B cell (primary cell): ENCODE measurements around the gene IL1RL2. TPM values are rescaled to one million over a fixed set of nuclear protein-coding genes. Genes with fewer than 3 reads are reported as not detected.

ENCODE experiments used
- ATAC-seq: fragments of 200-7000 bp; cut with Tn5 transposase; one replicate; pipeline ENCODE4 v1.10.0; 2021; ENCODE audit warnings: low read depth, mild to moderate bottlenecking, moderate number of reproducible peaks, moderate library complexity
- CTCF ChIA-PET: fragments of 350-600 bp; sonication (Branson Sonifier 250); formaldehyde crosslinking; loops from one replicate; lab custom pipeline; 2021; ENCODE audit warnings: antibody characterized with exemption, inconsistent platforms; lab: Charles Lee
- POLR2A ChIA-PET: fragments of 350-600 bp; sonication (Branson Sonifier 250); formaldehyde crosslinking; loops from one replicate; lab custom pipeline; 2021; ENCODE audit warnings: antibody characterized with exemption; lab: Charles Lee
- DNase-seq: peaks from one replicate; pipeline ENCODE4 v3.0.0; 2013
- H2AFZ ChIP-seq: 2 replicates; pipeline ENCODE4 v1.6.1; 2012; ENCODE audit warnings: mild to moderate bottlenecking, low read depth, low read length; ENCODE audit not compliant: insufficient read depth, poor library complexity, severe bottlenecking
- H3K27ac ChIP-seq, 2 donors: 1 replicate in 1 of 2; 2 replicates in 1 of 2; pipeline ENCODE4 v1.5.1; 2012 to 2013; ENCODE audit warnings: low read length in 2 of 2, mild to moderate bottlenecking in 2 of 2, moderate library complexity in 1 of 2
- H3K27me3 ChIP-seq, 4 experiments: fragments of 200-600 bp in 1 of 4; sonication (generic) in 1 of 4; replicated peaks in 1 of 4; 1 replicate in 2 of 4; 2 replicates in 2 of 4; pipeline versions ENCODE4 v1.6.1 to v1.7.0; 2013 to 2016; ENCODE audit warnings: low read length in 3 of 4, mild to moderate bottlenecking in 2 of 4, mixed read lengths in 1 of 4, moderate library complexity in 1 of 4; ENCODE audit not compliant: insufficient read depth in 4 of 4, control insufficient read depth in 3 of 4; ENCODE audit errors: control extremely low read depth in 1 of 4
- H3K36me3 ChIP-seq, 2 experiments: replicated peaks in 1 of 2; 1 replicate in 1 of 2; 2 replicates in 1 of 2; pipeline versions ENCODE4 v1.6.1 to v1.7.1; 2013; ENCODE audit warnings: low read length in 1 of 2; ENCODE audit not compliant: insufficient read depth in 2 of 2, control insufficient read depth in 1 of 2; ENCODE audit errors: control extremely low read depth in 1 of 2, extremely low read depth in 1 of 2
- H3K4me1 ChIP-seq, 2 donors: fragments of 200-600 bp in 1 of 2; sonication (generic) in 1 of 2; 1 replicate in 1 of 2; 2 replicates in 1 of 2; pipeline versions ENCODE4 v1.5.1 to v1.6.1; 2013 to 2017; ENCODE audit warnings: low read length in 2 of 2; ENCODE audit not compliant: control insufficient read depth in 2 of 2, insufficient read depth in 2 of 2
- H3K4me2 ChIP-seq: replicated peaks from 2 replicates; pipeline ENCODE3; 2012; ENCODE audit warnings: mild to moderate bottlenecking, low read depth, low read length; ENCODE audit not compliant: poor library complexity, severe bottlenecking
- H3K4me3 ChIP-seq, 5 experiments: fragments of 200-600 bp in 1 of 5; sonication (generic) in 1 of 5; 1 replicate in 3 of 5; 2 replicates in 2 of 5; pipeline versions ENCODE4 v1.5.1 to v1.7.0; 2011 to 2016; ENCODE audit warnings: low read length in 4 of 5, mild to moderate bottlenecking in 4 of 5, low read depth in 2 of 5, control low read depth in 1 of 5, moderate library complexity in 1 of 5; ENCODE audit not compliant: insufficient read depth in 1 of 5; ENCODE audit errors: control extremely low read depth in 1 of 5, extremely low read depth in 1 of 5
- H3K79me2 ChIP-seq: fragments of 200-600 bp; sonication (generic); one replicate; pipeline ENCODE4 v1.6.0; 2016; ENCODE audit warnings: low read length; ENCODE audit not compliant: control insufficient read depth, insufficient read depth
- H3K9ac ChIP-seq: fragments of 200-600 bp; sonication (generic); 2 replicates; pipeline ENCODE4 v1.6.1; 2017; ENCODE audit warnings: mild to moderate bottlenecking, low read length, moderate library complexity
- H3K9me3 ChIP-seq, 3 donors: one replicate each; pipeline versions ENCODE4 v1.6.1 to v1.7.1; 2013; ENCODE audit warnings: low read length in 2 of 3; ENCODE audit not compliant: control insufficient read depth in 2 of 3, insufficient read depth in 1 of 3; ENCODE audit errors: control extremely low read depth in 1 of 3
- H4K20me1 ChIP-seq: 2 replicates; pipeline ENCODE4 v1.6.0; 2012; ENCODE audit warnings: mild to moderate bottlenecking, low read length; ENCODE audit not compliant: insufficient read depth, control insufficient read depth, poor library complexity, severe bottlenecking
- H3K27ac Mint-ChIP-seq: one replicate; pipeline ENCODE4 v1.8.0; 2021; ENCODE audit warnings: mixed read lengths
- H3K27me3 Mint-ChIP-seq: one replicate; pipeline ENCODE4 v1.8.0; 2021; ENCODE audit warnings: mixed read lengths
- H3K4me1 Mint-ChIP-seq: one replicate; pipeline ENCODE4 v1.8.0; 2021; ENCODE audit warnings: mixed read lengths
- H3K4me3 Mint-ChIP-seq: one replicate; pipeline ENCODE4 v1.8.0; 2021; ENCODE audit warnings: mixed read lengths
- H3K9me3 Mint-ChIP-seq: one replicate; pipeline ENCODE4 v1.8.0; 2022; ENCODE audit warnings: mixed read lengths; ENCODE audit not compliant: insufficient read depth
- CTCF ChIP-seq: fragments of 200-600 bp; IDR thresholded peaks from one replicate; pipeline ENCODE4 v1.8.0; 2022; ENCODE audit warnings: antibody characterized with exemption, mild to moderate bottlenecking
- EZH2 ChIP-seq: IDR thresholded peaks from 2 replicates; pipeline ENCODE4 v1.6.1; 2012; ENCODE audit warnings: borderline replicate concordance, low read depth, mild to moderate bottlenecking, moderate library complexity, low read length; ENCODE audit not compliant: insufficient read depth, poor library complexity, severe bottlenecking
- WGBS: methylation state at CpG from one replicate; pipeline ENCODE4 v1.1.5; 2013; ENCODE audit warnings: missing lambda C conversion rate; ENCODE audit not compliant: insufficient coverage; 5-methylcytosine and 5-hydroxymethylcytosine counted together
- intact Hi-C: fragments of 100-400 bp; cut with micrococcal nuclease; formaldehyde crosslinking; loops from one replicate; pipeline ENCODE4 v1.10.0; 2022
- polyA plus RNA-seq: library from polyadenylated mRNA; depleted of rRNA; stranded (reverse); fragments of >200 nt; gene quantifications from 2 replicates; pipeline ENCODE4 v1.2.3, GENCODE V29; 2012
- total RNA-seq, 2 donors: library from RNA; stranded (reverse); fragments of 120-200 nt in 1 of 2; gene quantifications; 1 replicate in 1 of 2; 2 replicates in 1 of 2; pipeline versions ENCODE4 v1.2.3 to v1.2.4, GENCODE V29; 2013 to 2022

The IL1RL2 gene
- total and polyA plus RNA-seq, 2 donors (not counting 1 experiment from before 2014, with no cell fraction given), result not detected

GRCh38 chr2:102144128-102144527 is 42.7 kb upstream of the IL1RL2 start:
- DNase-seq, result no peak
- Mint-ChIP-seq H3K27ac (no peak overlapping the region), H3K27me3 (peaks cover 50% of the 10 kb centered on the region), H3K9me3 (peaks cover 22% of the 10 kb centered on the region), H3K4me3 (no peak overlapping the region), H3K4me1 (peaks cover 3% of the 10 kb centered on the region)
- peaks cover 0 to 45% (median 33%) of the 10 kb centered on the region in 3 donors for H3K9me3 ChIP-seq
- H2AFZ ChIP-seq, result no peak overlapping the region
- no peaks in the 10 kb centered on the region for H3K36me3 ChIP-seq
- WGBS, result 93% methylated on average over 2 of the region's 4 CpGs
- ATAC-seq, result no peak
- peaks cover 0 to 26% (median 8%) of the 10 kb centered on the region in 4 experiments for H3K27me3 ChIP-seq
- no peak overlapping the region for H3K27ac ChIP-seq
- POLR2A ChIA-PET, result no interaction called here
- no peak for TF ChIP-seq EZH2
- TF ChIP-seq CTCF, result no peak
- intact Hi-C loops, result no loop called here
- no peaks in the 10 kb centered on the region for H4K20me1 ChIP-seq
- H3K79me2 ChIP-seq, result no peaks in the 10 kb centered on the region
- no peak overlapping the region for H3K9ac ChIP-seq
- no peak overlapping the region for H3K4me2 ChIP-seq
- no peak overlapping the region for H3K4me3 ChIP-seq
- CTCF ChIA-PET, result no interaction called here
- H3K4me1 ChIP-seq, result peaks cover 0 to 8% of the 10 kb centered on the region in 2 donors

- H3K4me1 Mint-ChIP-seq, result peaks cover 3% of the 10 kb centered on the region
- Histone ChIP-seq H3K4me3 (no peak overlapping the region), H3K79me2 (no peaks in the 10 kb centered on the region), H3K27ac (no peak overlapping the region), H2AFZ (no peak overlapping the region), H3K9ac (no peak overlapping the region), H3K4me2 (no peak overlapping the region), H3K4me1 (peaks cover 0 to 8% of the 10 kb centered on the region in 2 donors), H3K27me3 (peaks cover 0 to 25% (median 8%) of the 10 kb centered on the region in 4 experiments), H4K20me1 (no peaks in the 10 kb centered on the region), H3K9me3 (peaks cover 0 to 55% (median 36%) of the 10 kb centered on the region in 3 donors), H3K36me3 (no peaks in the 10 kb centered on the region)
- peaks cover 25% of the 10 kb centered on the region for H3K9me3 Mint-ChIP-seq
- intact Hi-C loops, result no loop called here
- WGBS, result 98% methylated on average over 4 of the region's 4 CpGs
- TF ChIP-seq EZH2 (no peak), CTCF (no peak)
- no peak overlapping the region for H3K4me3 Mint-ChIP-seq
- no peak overlapping the region for H3K27ac Mint-ChIP-seq
- DNase-seq, result no peak
- no peak for ATAC-seq
- H3K27me3 Mint-ChIP-seq, result peaks cover 46% of the 10 kb centered on the region
- ChIA-PET CTCF (no interaction called here), POLR2A (no interaction called here)
Observed at GRCh38 chr2:102145107-102145506, 41.7 kb upstream of the IL1RL2 start.
